K562 (cell line): ENCODE data around the gene PLA2G2E. TPM values are rescaled to one million over a fixed set of nuclear protein-coding genes. Genes with fewer than 3 reads are reported as not detected.
"Not testable (repeated sequence)": the region's sequence is repeated elsewhere in the genome, so short reads cannot be mapped to it uniquely, and the experiment has no call there.

Source experiments
- ATAC-seq: fragments of 200-7000 bp; cut with Tn5 transposase; 3 replicates; pipeline ENCODE4 v1.9.1; 2020; ENCODE audit warnings: moderate library complexity
- BruUV-seq: library from RNA; stranded (reverse); fragments of 400-500 nt; replicated peaks from 2 replicates; lab custom pipeline; 2021; lab: Mats Ljungman, UMichigan
- CTCF ChIA-PET: fragments of 300-600 bp; formaldehyde crosslinking; extraction: SDS; loops from one replicate; lab custom pipeline; 2021; ENCODE audit warnings: low intra/inter-chr PET ratio; lab: Yijun Ruan, JAX
- POLR2A ChIA-PET: fragments of 300-600, 350-650 bp; sonication (Branson Sonifier 250); formaldehyde crosslinking; extraction: SDS; loops from one replicate; lab custom pipeline; 2021; ENCODE audit warnings: antibody characterized with exemption, inconsistent platforms; lab: Yijun Ruan, JAX
- DNase-seq, 4 experiments: peaks; one replicate each; pipeline versions ENCODE4 v3.0.0 to v3.0.0-alpha.2; 2011 to 2018; ENCODE audit warnings: low spot score in 3 of 4, mixed read lengths in 3 of 4; ENCODE audit errors: extremely low read depth in 1 of 4
- FAIRE-seq: peaks from 2 replicates; lab custom pipeline; 2011; peaks lifted over from hg19 to GRCh38; lab: Jason Lieb, UNC
- H2AFZ ChIP-seq: 2 replicates; pipeline ENCODE4 v1.6.0; 2011; ENCODE audit warnings: low read depth, low read length, control low read depth, inconsistent platforms
- H3K27ac ChIP-seq: fragments of 200-600 bp; 3 replicates; pipeline ENCODE4 v1.8.0; 2011; ENCODE audit warnings: low read depth, mild to moderate bottlenecking, control low read depth, inconsistent platforms, low read length, moderate library complexity, mixed read lengths; ENCODE audit errors: extremely low read depth
- H3K27me3 ChIP-seq, 2 experiments: fragments of 300-600 bp in 1 of 2; 2 replicates in 1 of 2; 3 replicates in 1 of 2; pipeline versions ENCODE4 v1.6.0 to v1.8.0; 2011; ENCODE audit warnings: inconsistent platforms in 2 of 2, low read length in 2 of 2, mild to moderate bottlenecking in 1 of 2, mixed read lengths in 1 of 2, moderate library complexity in 1 of 2; ENCODE audit not compliant: control insufficient read depth in 2 of 2, insufficient read depth in 2 of 2
- H3K36me3 ChIP-seq: fragments of 300-600 bp; 3 replicates; pipeline ENCODE4 v1.8.0; 2011; ENCODE audit warnings: mild to moderate bottlenecking, low read length, inconsistent platforms; ENCODE audit not compliant: control insufficient read depth, insufficient read depth
- H3K4me1 ChIP-seq, 2 experiments: fragments of 200-600 bp in 1 of 2; replicated peaks in 1 of 2; 2 replicates in 1 of 2; 3 replicates in 1 of 2; pipeline versions ENCODE4 v1.5.1 to v1.8.0; 2011; ENCODE audit warnings: inconsistent platforms in 2 of 2, low read length in 2 of 2, mild to moderate bottlenecking in 1 of 2, mixed read lengths in 1 of 2, moderate library complexity in 1 of 2; ENCODE audit not compliant: control insufficient read depth in 2 of 2, insufficient read depth in 2 of 2
- H3K4me2 ChIP-seq: 2 replicates; pipeline ENCODE4 v1.6.1; 2011; ENCODE audit warnings: low read length, control low read depth, inconsistent platforms, mixed read lengths; ENCODE audit not compliant: insufficient read depth
- H3K4me3 ChIP-seq: fragments of 200-600 bp; sonication (generic), shearing (Covaris generic); 2 replicates; pipeline ENCODE4 v1.5.1; 2016; ENCODE audit warnings: control low read depth, inconsistent platforms
- H3K79me2 ChIP-seq: fragments of 200-600 bp; 3 replicates; pipeline ENCODE4 v1.8.0; 2011; ENCODE audit warnings: low read length, inconsistent platforms; ENCODE audit not compliant: control insufficient read depth, insufficient read depth
- H3K9ac ChIP-seq, 2 experiments: 2 replicates each; pipeline versions ENCODE4 v1.6.0 to v1.6.1; 2011; ENCODE audit warnings: low read depth in 2 of 2, low read length in 2 of 2, control low read depth in 1 of 2, inconsistent platforms in 1 of 2, mild to moderate bottlenecking in 1 of 2, mixed read lengths in 1 of 2; ENCODE audit not compliant: insufficient read depth in 1 of 2
- H3K9me1 ChIP-seq: one replicate; pipeline ENCODE4 v1.6.0; 2011; ENCODE audit warnings: inconsistent platforms, mild to moderate bottlenecking, low read length, moderate library complexity; ENCODE audit not compliant: control insufficient read depth, insufficient read depth
- H3K9me3 ChIP-seq: replicated peaks from 2 replicates; pipeline ENCODE4 v1.5.1; 2011; ENCODE audit warnings: low read depth, low read length, inconsistent platforms; ENCODE audit not compliant: control insufficient read depth, insufficient read depth
- H4K20me1 ChIP-seq: replicated peaks from 2 replicates; pipeline ENCODE4 v1.6.1; 2011; ENCODE audit warnings: low read length, inconsistent platforms, mixed read lengths; ENCODE audit not compliant: control insufficient read depth, insufficient read depth
- BCOR ChIP-seq: fragments of 450-650 bp; IDR thresholded peaks from 2 replicates; pipeline ENCODE4 v1.6.1; 2016
- BHLHE40 ChIP-seq: IDR thresholded peaks from 2 replicates; pipeline ENCODE4 v1.6.1; 2011; ENCODE audit warnings: low read length, improper control_type of control experiment
- CBX3 ChIP-seq, 2 experiments: IDR thresholded peaks; 1 replicate in 1 of 2; 2 replicates in 1 of 2; pipeline ENCODE4 v1.6.1; 2012; ENCODE audit warnings: inconsistent platforms in 2 of 2, low read length in 2 of 2, borderline replicate concordance in 1 of 2, control low read depth in 1 of 2
- HDAC2 ChIP-seq: fragments of 450-650 bp; IDR thresholded peaks from 2 replicates; pipeline ENCODE4 v1.6.1; 2016; ENCODE audit warnings: mild to moderate bottlenecking
- KDM1A ChIP-seq, 2 experiments: fragments of 450-650 bp; IDR thresholded peaks; 2 replicates each; pipeline ENCODE4 v1.6.1; 2016; ENCODE audit warnings: mild to moderate bottlenecking in 2 of 2
- RBBP5 ChIP-seq: fragments of 200-600 bp; sonication (generic); IDR thresholded peaks from 2 replicates; pipeline ENCODE4 v1.6.1; 2012; ENCODE audit warnings: borderline replicate concordance, mild to moderate bottlenecking, low read length, control low read depth, inconsistent platforms; ENCODE audit not compliant: insufficient read depth, poor library complexity, severe bottlenecking
- RBM25 ChIP-seq: fragments of 200-400 bp; formaldehyde crosslinking; IDR thresholded peaks from 2 replicates; pipeline ENCODE4 v1.6.1; 2018; ENCODE audit warnings: low read length, low read depth, moderate library complexity; ENCODE audit not compliant: severe bottlenecking
- SMARCA5 ChIP-seq: fragments of 450-650 bp; IDR thresholded peaks from 2 replicates; pipeline ENCODE4 v1.6.1; 2016
- TARDBP ChIP-seq: fragments of 450-650 bp; IDR thresholded peaks from 2 replicates; pipeline ENCODE4 v1.6.1; 2016
- ZNF146 ChIP-seq: IDR thresholded peaks from one replicate; pipeline ENCODE4 v1.6.1; 2018; ENCODE audit warnings: missing compliant biosample characterization; ENCODE audit not compliant: unreplicated experiment
- WGBS: fragments of 100-300 bp; shearing (Covaris generic); methylation state at CpG from one replicate; pipeline ENCODE4 v1.1.6; 2016; ENCODE audit warnings: low coverage, mixed read lengths; ENCODE audit not compliant: insufficient coverage; ENCODE audit errors: missing lambda C conversion rate; 5-methylcytosine and 5-hydroxymethylcytosine counted together
- in situ Hi-C: fragments of 300-500 bp; cut with MboI; formaldehyde crosslinking; loops from 4 replicates; pipeline ENCODE4 v1.15.0; 2018; ENCODE audit warnings: inconsistent platforms, mixed read lengths
- intact Hi-C: fragments of 100-400 bp; cut with micrococcal nuclease; formaldehyde crosslinking; loops from 2 replicates; pipeline ENCODE4 v1.14.2; 2022
- polyA plus RNA-seq, 8 experiments: library from polyadenylated mRNA; depleted of rRNA in 4 of 8; stranded (reverse) in 5 of 8; unstranded in 3 of 8; fragments of >200 nt; fragmentation: Nextera tagmentation in 2 of 8; fragmentation: Illumina TruSeq in 1 of 8; extraction: Ambion mirVana in 2 of 8; extraction: Trizol in 1 of 8; gene quantifications; 2 replicates each; pipeline versions ENCODE4 v1.2.1 to v1.2.3, GENCODE V29; 2011 to 2014; ENCODE audit warnings: inconsistent platforms in 1 of 8, missing spikeins in 1 of 8
- total RNA-seq, 7 experiments: library from RNA; depleted of rRNA in 6 of 7; stranded (reverse); fragments of >200 nt in 6 of 7; fragmentation: Illumina TruSeq in 2 of 7; extraction: Trizol in 2 of 7; gene quantifications; 2 replicates each; pipeline versions ENCODE4 v1.2.1 to v1.2.3, GENCODE V29; 2011 to 2021; ENCODE audit warnings: low replicate concordance in 1 of 7
- TF ChIP-seq, protein P1 (sequence below): sonication (generic); formaldehyde crosslinking; IDR thresholded peaks from 2 replicates; pipeline ENCODE4 v1.8.0; 2023; ENCODE audit warnings: missing genetic modification reagents, mild to moderate bottlenecking, borderline replicate concordance
- TF ChIP-seq, protein P2 (sequence below): sonication (generic); formaldehyde crosslinking; IDR thresholded peaks from 2 replicates; pipeline ENCODE4 v1.8.0; 2022; ENCODE audit warnings: missing genetic modification reagents, mild to moderate bottlenecking, borderline replicate concordance

The PLA2G2E gene
- total and polyA plus RNA-seq, 9 of the 15 experiments (the other 6 are each of a cell fraction or from before 2014, with no cell fraction given) = not detected

DNA sequence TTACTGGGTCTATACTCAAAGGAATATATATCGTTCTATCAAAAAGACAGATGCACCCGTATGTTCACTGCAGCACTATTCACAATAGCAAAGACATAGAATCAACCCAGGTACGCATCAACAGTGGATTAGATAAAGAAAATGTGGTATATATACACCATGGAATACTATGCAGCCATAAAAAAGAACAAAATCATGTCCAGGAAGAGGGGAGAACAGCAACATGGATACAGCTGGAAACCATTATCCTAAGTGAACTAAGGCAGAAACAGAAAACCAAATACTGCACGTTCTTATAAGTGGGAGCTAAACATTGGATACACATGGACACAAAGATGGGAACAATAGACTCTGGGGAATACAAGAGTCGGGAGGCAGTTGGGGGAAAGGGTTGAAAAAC lies 42.6 kb downstream of the PLA2G2E start:
- intact Hi-C loops, H3K9me1 ChIP-seq, FAIRE-seq: not testable (repeated sequence)

DNA sequence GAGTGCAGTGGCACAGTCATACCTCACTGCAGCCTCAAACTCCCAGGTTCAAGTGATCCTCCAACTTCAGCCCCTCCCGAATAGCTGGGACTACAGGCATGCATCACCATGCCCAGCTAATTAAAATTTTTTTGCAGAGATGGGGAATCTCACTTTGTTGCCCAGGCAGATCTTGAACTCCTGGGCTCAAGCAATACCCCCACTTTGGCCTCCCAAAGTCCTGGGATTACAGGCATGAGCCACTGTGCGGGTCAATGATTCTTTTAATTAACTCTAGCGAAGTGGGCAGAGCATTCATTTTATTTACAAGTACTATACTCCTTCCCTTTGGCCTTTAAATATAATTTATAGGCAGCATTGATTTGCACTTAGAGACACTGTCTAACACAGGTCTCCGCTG lies 43.8 kb downstream of the PLA2G2E start:
- peaks cover 17 to 20% of the 10 kb centered on the region in 2 experiments; a peak in 4 of 5 replicates for H3K4me1 ChIP-seq
- in situ Hi-C loops (no loop called here), intact Hi-C loops (no loop called here)
- WGBS = 91% methylated on average over 4 of the region's 4 CpGs
- no peaks in the 10 kb centered on the region for H3K9me3 ChIP-seq
- H3K36me3 ChIP-seq = peaks cover 6% of the 10 kb centered on the region; the same call in 2 of the 3 replicates
- no peak overlapping the region for H3K27ac ChIP-seq
- no peak for ATAC-seq
- peaks cover 2% of the 10 kb centered on the region for H3K9me1 ChIP-seq
- CTCF ChIA-PET = no interaction called here
- no peaks in the 10 kb centered on the region for H4K20me1 ChIP-seq
- no peak overlapping the region for H3K4me3 ChIP-seq
- peaks cover 0 to 8% of the 10 kb centered on the region in 2 experiments; a peak in 1 of 5 replicates for H3K27me3 ChIP-seq
- H3K4me2 ChIP-seq = no peak overlapping the region
- FAIRE-seq = no peak
- 0 out of 2 replicates have a peak overlapping the region, but pooled peaks have one; percentile 82 for H2AFZ ChIP-seq
- no TSS peak for BruUV-seq
- no peak for DNase-seq
- H3K9ac ChIP-seq = no peak overlapping the region
- POLR2A ChIA-PET = no interaction called here
- peaks cover 25% of the 10 kb centered on the region for H3K79me2 ChIP-seq
- TF ChIP-seq, protein P1, sequence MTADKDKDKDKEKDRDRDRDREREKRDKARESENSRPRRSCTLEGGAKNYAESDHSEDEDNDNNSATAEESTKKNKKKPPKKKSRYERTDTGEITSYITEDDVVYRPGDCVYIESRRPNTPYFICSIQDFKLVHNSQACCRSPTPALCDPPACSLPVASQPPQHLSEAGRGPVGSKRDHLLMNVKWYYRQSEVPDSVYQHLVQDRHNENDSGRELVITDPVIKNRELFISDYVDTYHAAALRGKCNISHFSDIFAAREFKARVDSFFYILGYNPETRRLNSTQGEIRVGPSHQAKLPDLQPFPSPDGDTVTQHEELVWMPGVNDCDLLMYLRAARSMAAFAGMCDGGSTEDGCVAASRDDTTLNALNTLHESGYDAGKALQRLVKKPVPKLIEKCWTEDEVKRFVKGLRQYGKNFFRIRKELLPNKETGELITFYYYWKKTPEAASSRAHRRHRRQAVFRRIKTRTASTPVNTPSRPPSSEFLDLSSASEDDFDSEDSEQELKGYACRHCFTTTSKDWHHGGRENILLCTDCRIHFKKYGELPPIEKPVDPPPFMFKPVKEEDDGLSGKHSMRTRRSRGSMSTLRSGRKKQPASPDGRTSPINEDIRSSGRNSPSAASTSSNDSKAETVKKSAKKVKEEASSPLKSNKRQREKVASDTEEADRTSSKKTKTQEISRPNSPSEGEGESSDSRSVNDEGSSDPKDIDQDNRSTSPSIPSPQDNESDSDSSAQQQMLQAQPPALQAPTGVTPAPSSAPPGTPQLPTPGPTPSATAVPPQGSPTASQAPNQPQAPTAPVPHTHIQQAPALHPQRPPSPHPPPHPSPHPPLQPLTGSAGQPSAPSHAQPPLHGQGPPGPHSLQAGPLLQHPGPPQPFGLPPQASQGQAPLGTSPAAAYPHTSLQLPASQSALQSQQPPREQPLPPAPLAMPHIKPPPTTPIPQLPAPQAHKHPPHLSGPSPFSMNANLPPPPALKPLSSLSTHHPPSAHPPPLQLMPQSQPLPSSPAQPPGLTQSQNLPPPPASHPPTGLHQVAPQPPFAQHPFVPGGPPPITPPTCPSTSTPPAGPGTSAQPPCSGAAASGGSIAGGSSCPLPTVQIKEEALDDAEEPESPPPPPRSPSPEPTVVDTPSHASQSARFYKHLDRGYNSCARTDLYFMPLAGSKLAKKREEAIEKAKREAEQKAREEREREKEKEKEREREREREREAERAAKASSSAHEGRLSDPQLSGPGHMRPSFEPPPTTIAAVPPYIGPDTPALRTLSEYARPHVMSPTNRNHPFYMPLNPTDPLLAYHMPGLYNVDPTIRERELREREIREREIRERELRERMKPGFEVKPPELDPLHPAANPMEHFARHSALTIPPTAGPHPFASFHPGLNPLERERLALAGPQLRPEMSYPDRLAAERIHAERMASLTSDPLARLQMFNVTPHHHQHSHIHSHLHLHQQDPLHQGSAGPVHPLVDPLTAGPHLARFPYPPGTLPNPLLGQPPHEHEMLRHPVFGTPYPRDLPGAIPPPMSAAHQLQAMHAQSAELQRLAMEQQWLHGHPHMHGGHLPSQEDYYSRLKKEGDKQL = no peak
- TF ChIP-seq RBBP5 (no peak), BHLHE40 (no peak), TARDBP (no peak), CBX3 (IDR thresholded peaks at IDR 0.05; ENCODE audit: borderline replicate concordance in 1 of 2, low read length in 2 of 2) (no peak)
- TF ChIP-seq, protein P2, sequence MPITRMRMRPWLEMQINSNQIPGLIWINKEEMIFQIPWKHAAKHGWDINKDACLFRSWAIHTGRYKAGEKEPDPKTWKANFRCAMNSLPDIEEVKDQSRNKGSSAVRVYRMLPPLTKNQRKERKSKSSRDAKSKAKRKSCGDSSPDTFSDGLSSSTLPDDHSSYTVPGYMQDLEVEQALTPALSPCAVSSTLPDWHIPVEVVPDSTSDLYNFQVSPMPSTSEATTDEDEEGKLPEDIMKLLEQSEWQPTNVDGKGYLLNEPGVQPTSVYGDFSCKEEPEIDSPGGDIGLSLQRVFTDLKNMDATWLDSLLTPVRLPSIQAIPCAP (CRISPR knock-in tag) = no peak

More for the DNA sequence above, 42.6 kb downstream of the PLA2G2E start:
- H3K27me3 ChIP-seq, ATAC-seq, H3K4me3 ChIP-seq, H3K9ac ChIP-seq, DNase-seq, in situ Hi-C loops, H3K27ac ChIP-seq, H2AFZ ChIP-seq, H4K20me1 ChIP-seq, H3K9me3 ChIP-seq, CTCF ChIA-PET, H3K4me2 ChIP-seq, BruUV-seq: not testable (repeated sequence)
- H3K36me3 ChIP-seq = peaks cover 15% of the 10 kb centered on the region
- TF ChIP-seq KDM1A (IDR thresholded peaks at IDR 0.05) (peak; percentile 47 to 68; a peak in 2 of 4 replicates), BCOR (peak; percentile 90), RBM25 (peak; percentile 30), SMARCA5 (peak; percentile 58; the same call in 1 of the 2 replicates), ZNF146 (CRISPR knock-in tag) (peak; percentile 98), HDAC2 (0 out of 2 replicates have a peak, but pooled peaks have one; percentile 31)
- POLR2A ChIA-PET = interaction anchor here (0.7 to 2.2 kb wide), 3 partner anchors 8 to 47 kb away, joined by 3 to 7 read pairs (median 4); no protein-coding TSS in a partner anchor
- peaks cover 20 to 22% of the 10 kb centered on the region in 2 experiments; a peak in 4 of 5 replicates for H3K4me1 ChIP-seq
- 33% methylated on average over 5 of the region's 5 CpGs for WGBS
- H3K79me2 ChIP-seq = peaks cover 37% of the 10 kb centered on the region
